WTC11 (cell line): Measurements from ENCODE around the gene CDK5RAP2.

ENCODE experiments used
- CBFB ChIP-seq: sonication (generic); formaldehyde crosslinking; IDR thresholded peaks from 2 replicates; pipeline ENCODE4 v1.8.1; 2022; ENCODE audit warnings: mild to moderate bottlenecking, low read depth, missing genetic modification reagents
- CTCF ChIP-seq: fragments of 200-600 bp; IDR thresholded peaks from 2 replicates; pipeline ENCODE4 v1.8.0; 2022; ENCODE audit warnings: antibody characterized with exemption
- ELF4 ChIP-seq: sonication (generic); formaldehyde crosslinking; IDR thresholded peaks from 2 replicates; pipeline ENCODE4 v1.8.1; 2022; ENCODE audit warnings: low read depth, mild to moderate bottlenecking, moderate library complexity, missing genetic modification reagents
- GABPB1 ChIP-seq: sonication (generic); formaldehyde crosslinking; IDR thresholded peaks from 2 replicates; pipeline ENCODE4 v1.8.1; 2023; ENCODE audit warnings: mild to moderate bottlenecking, missing genetic modification reagents
- MAX ChIP-seq: sonication (generic); formaldehyde crosslinking; IDR thresholded peaks from 2 replicates; pipeline ENCODE4 v1.8.0; 2022; ENCODE audit warnings: mild to moderate bottlenecking, missing genetic modification reagents
- MLX ChIP-seq: sonication (generic); formaldehyde crosslinking; IDR thresholded peaks from 2 replicates; pipeline ENCODE4 v1.8.1; 2023; ENCODE audit warnings: mild to moderate bottlenecking, missing genetic modification reagents, moderate library complexity
- NFATC4 ChIP-seq: fragments of 250-450 bp; sonication (Bioruptor Pico); IDR thresholded peaks from 2 replicates; pipeline ENCODE4 v1.9.0; 2021; ENCODE audit warnings: mild to moderate bottlenecking
- NFYB ChIP-seq: sonication (generic); formaldehyde crosslinking; conservative IDR thresholded peaks from 2 replicates; pipeline ENCODE4 v1.8.0; 2022; ENCODE audit warnings: low read depth, missing genetic modification reagents
- SP1 ChIP-seq: sonication (generic); formaldehyde crosslinking; conservative IDR thresholded peaks from 2 replicates; pipeline ENCODE4 v1.8.1; 2022; ENCODE audit warnings: missing genetic modification reagents
- USF1 ChIP-seq: sonication (generic); formaldehyde crosslinking; IDR thresholded peaks from 2 replicates; pipeline ENCODE4 v1.8.0; 2022; ENCODE audit warnings: mild to moderate bottlenecking, missing genetic modification reagents
- ZBTB43 ChIP-seq: sonication (generic); formaldehyde crosslinking; IDR thresholded peaks from 2 replicates; pipeline ENCODE4 v1.8.1; 2023; ENCODE audit warnings: mild to moderate bottlenecking, missing genetic modification reagents

GRCh38 chr9:120481846-120482245 lies 98.1 kb downstream of the CDK5RAP2 start:
- TF ChIP-seq MAX (CRISPR knock-in tag), result no peak
- no peak for TF ChIP-seq NFATC4 (CRISPR knock-in tag)
- no peak for TF ChIP-seq GABPB1 (CRISPR knock-in tag)
- TF ChIP-seq CTCF, result no peak
- TF ChIP-seq ELF4 (CRISPR knock-in tag), result no peak
- no peak for TF ChIP-seq MLX
- no peak for TF ChIP-seq ZBTB43 (CRISPR knock-in tag)
- TF ChIP-seq USF1 (CRISPR knock-in tag), result no peak
- TF ChIP-seq NFYB, result no peak
- no peak for TF ChIP-seq CBFB (CRISPR knock-in tag)
- TF ChIP-seq SP1 (CRISPR knock-in tag), result no peak
